Measurements from ENCODE around the gene NHLH1. TPM values are rescaled to one million over a fixed set of nuclear protein-coding genes. Genes with fewer than 3 reads are reported as not detected.
A peak's percentile ranks its signal among the peaks of the same experiment; 100 is the strongest.

Gene NHLH1
- total RNA-seq, 4 donors from 2014 or later: 0.80 TPM; not detected in 3

GRCh38 chr1:160351629-160352028 is 15.2 kb upstream of the NHLH1 start:
- peak in 1 of 3 donors; percentile 9 for DNase-seq
- no peaks in the 10 kb centered on the region for H3K9me3 ChIP-seq
- TF ChIP-seq POLR2A (IDR thresholded peaks at IDR 0.05): no peak
- TF ChIP-seq, protein P1, sequence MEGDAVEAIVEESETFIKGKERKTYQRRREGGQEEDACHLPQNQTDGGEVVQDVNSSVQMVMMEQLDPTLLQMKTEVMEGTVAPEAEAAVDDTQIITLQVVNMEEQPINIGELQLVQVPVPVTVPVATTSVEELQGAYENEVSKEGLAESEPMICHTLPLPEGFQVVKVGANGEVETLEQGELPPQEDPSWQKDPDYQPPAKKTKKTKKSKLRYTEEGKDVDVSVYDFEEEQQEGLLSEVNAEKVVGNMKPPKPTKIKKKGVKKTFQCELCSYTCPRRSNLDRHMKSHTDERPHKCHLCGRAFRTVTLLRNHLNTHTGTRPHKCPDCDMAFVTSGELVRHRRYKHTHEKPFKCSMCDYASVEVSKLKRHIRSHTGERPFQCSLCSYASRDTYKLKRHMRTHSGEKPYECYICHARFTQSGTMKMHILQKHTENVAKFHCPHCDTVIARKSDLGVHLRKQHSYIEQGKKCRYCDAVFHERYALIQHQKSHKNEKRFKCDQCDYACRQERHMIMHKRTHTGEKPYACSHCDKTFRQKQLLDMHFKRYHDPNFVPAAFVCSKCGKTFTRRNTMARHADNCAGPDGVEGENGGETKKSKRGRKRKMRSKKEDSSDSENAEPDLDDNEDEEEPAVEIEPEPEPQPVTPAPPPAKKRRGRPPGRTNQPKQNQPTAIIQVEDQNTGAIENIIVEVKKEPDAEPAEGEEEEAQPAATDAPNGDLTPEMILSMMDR (IDR thresholded peaks at IDR 0.05): no peak
- H3K4me3 ChIP-seq: no peak overlapping the region
- peaks cover 0 to 2% (median 0%) of the 10 kb centered on the region in 4 donors for H3K4me1 ChIP-seq
- H3K27ac ChIP-seq: no peak overlapping the region
- no peaks in the 10 kb centered on the region for H3K27me3 ChIP-seq
- peaks cover 0 to 93% (median 0%) of the 10 kb centered on the region in 3 donors for H3K36me3 ChIP-seq

- no peak overlapping the region for H3K4me3 ChIP-seq
- H3K9me3 ChIP-seq: no peaks in the 10 kb centered on the region
- H3K36me3 ChIP-seq: peaks cover 0 to 98% (median 0%) of the 10 kb centered on the region in 3 donors
- H3K27ac ChIP-seq: no peak overlapping the region
- H3K4me1 ChIP-seq: no peaks in the 10 kb centered on the region
- DNase-seq: peak in 1 of 3 donors; percentile 7
- no peaks in the 10 kb centered on the region for H3K27me3 ChIP-seq
- TF ChIP-seq, protein P1 (IDR thresholded peaks at IDR 0.05): no peak
- no peak for TF ChIP-seq POLR2A (IDR thresholded peaks at IDR 0.05)
These were observed 14.3 kb upstream of the NHLH1 start for GRCh38 chr1:160352555-160352954.

DNA sequence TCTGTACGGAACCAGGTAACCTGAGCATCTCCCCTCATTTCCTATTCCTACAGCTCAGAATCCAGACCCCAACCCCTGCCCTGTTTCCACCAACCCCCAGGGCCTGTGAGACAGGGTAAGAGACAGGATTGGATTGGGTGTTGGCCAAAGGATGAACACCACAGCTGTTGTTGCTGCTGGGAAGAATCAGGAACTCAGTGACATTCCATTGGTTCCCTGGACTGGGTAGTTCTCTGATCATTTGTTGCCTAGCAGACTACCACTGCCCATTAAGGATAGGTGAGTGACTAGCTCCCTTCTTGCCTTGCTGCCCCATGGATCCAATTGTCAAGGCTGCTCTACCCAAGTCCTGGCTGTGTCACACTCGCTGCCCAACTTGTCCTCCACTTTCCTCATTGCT is 13.6 kb upstream of the NHLH1 start:
- DNase-seq: peak in 1 of 3 donors; percentile 18
- Histone ChIP-seq H3K9me3 (no peaks in the 10 kb centered on the region), H3K36me3 (peaks cover 0 to 98% (median 0%) of the 10 kb centered on the region in 3 donors), H3K4me1 (no peaks in the 10 kb centered on the region), H3K27ac (no peak overlapping the region), H3K4me3 (no peak overlapping the region), H3K27me3 (no peaks in the 10 kb centered on the region)
- TF ChIP-seq, protein P1 (IDR thresholded peaks at IDR 0.05): no peak
- no peak for TF ChIP-seq POLR2A (IDR thresholded peaks at IDR 0.05)

GRCh38 chr1:160354388-160354985 is 12.4 kb upstream of the NHLH1 start:
- Histone ChIP-seq H3K36me3 (peaks cover 0 to 95% (median 0%) of the 10 kb centered on the region in 3 donors), H3K4me1 (no peaks in the 10 kb centered on the region), H3K27ac (no peak overlapping the region), H3K9me3 (no peaks in the 10 kb centered on the region), H3K4me3 (no peak overlapping the region), H3K27me3 (no peaks in the 10 kb centered on the region)
- TF ChIP-seq, protein P1 (IDR thresholded peaks at IDR 0.05): peak in 4 of 6 experiments; percentile 14 to 36 (median 31)
- no peak for TF ChIP-seq POLR2A (IDR thresholded peaks at IDR 0.05)
- DNase-seq: peak in 1 of 3 donors; percentile 37

DNA sequence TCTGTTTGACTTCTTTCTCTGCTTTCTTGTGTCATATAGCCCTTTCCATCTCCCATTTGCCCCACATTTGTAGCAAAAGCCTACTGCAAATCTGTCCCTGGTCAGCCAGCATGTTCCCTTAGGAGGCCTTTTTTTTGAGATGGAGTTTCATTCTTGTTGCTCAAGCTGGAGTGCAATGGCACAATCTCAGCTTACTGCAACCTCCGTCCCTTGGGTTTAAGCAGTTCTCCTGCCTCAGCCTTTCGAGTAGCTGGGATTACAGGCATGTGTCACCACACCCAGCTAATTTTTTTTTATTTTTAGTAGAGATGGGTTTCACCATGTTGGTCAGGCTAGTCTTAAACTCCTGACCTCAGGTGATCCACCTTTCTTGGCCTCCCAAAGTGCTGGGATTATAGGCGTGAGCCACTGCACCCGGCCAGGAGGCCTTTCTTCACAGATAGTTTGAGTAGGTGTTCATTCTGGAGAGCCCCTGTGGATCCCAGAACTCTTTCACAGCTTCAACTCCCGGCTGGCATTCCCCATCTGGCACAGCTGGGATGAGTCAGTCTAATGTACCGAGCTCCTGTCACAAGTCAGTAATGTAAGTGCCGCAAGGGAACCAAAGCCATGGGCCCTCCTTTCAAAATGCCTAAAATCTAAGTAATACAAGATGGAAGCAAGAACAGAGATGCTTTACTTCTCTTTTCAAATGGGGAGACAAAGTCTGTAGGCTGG is 9.4 kb upstream of the NHLH1 start:
- H3K9me3 ChIP-seq: no peaks in the 10 kb centered on the region

More for the DNA sequence above, 9.4 kb upstream of the NHLH1 start:
- H3K27me3 ChIP-seq: no peaks in the 10 kb centered on the region
- TF ChIP-seq, protein P1 (IDR thresholded peaks at IDR 0.05): no peak
- TF ChIP-seq POLR2A (IDR thresholded peaks at IDR 0.05): no peak
- H3K4me1 ChIP-seq: no peaks in the 10 kb centered on the region
- H3K36me3 ChIP-seq: peaks cover 0 to 75% (median 0%) of the 10 kb centered on the region in 3 donors
- no peak overlapping the region for H3K27ac ChIP-seq
- no peak overlapping the region for H3K4me3 ChIP-seq
- no peak for DNase-seq

Data from Peyer's patch (tissue), 4 donors.